GM21381 (cell line): Measurements from ENCODE around the gene ANXA3.
"Not testable (repeated sequence)": the region's sequence is repeated elsewhere in the genome, so short reads cannot be mapped to it uniquely, and the experiment has no call there.

Experiments
- ATAC-seq: cut with Tn5 transposase; IDR thresholded peaks from one replicate; pipeline ENCODE4 v1.9.1; 2021; ENCODE audit warnings: mild to moderate bottlenecking, moderate library complexity; ENCODE audit not compliant: unreplicated experiment

Gene ANXA3

DNA sequence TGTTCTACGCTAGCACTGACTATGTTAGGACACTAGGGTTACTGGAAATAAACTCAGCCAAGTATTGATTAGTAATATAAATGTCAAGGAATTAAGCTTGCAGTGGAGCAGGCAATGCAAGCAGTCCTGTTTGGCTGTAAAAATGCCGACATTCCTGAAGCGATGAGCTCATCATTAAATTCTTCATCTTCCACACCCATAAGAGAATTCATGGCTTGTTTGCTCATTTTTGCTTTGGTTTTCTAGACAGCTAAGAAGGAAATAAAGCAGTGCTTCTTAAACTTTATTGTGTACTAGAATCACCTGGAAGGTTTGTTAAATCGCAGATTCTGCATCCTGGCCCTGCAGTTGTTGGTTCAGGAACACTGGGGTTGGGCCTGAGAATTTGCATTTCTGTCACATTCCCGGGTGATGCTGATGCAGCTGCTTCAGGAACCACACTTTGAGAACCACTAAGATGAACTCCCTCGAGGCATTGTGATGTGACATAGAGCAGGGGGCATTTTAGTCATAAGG, 17.8 kb downstream of the ANXA3 start:
- ATAC-seq, result no peak

DNA sequence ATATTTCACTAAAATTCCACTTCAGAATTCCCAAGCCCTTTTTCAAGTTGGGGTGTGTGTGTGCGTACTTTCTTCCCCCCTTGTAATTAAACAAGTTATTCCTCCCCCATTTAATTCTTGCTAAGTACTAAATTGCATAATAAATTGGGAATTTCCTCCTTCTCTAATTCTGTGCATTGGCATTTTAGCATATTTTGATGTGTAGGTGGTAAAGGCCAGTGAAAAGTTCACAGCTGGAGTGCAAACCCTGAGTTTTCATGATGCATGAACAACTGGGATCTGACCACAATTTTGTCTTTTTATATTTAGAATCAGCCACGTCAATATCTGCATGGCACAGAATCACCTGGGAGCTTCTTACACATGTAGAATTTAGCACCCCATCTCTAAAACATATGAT, 18.5 kb downstream of the ANXA3 start:
- ATAC-seq, result no peak

DNA sequence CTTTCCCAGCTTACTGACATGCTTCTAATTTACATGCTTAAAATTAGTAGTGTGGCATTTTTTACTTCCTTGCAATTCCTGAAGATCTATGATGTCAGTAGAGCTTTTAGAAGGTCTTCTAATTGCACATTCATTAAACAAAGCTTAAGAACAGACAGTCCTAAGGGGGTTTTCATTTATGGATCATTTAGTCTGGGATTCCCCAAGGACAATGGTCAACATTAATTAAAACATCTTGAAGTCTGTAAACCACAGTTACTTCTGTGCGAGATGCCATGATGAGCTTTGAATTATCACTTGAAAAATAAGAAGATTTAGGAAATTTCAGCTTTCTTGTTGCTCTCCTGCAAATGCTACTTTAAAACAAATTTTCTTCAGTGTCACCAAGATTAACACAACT, 20.2 kb downstream of the ANXA3 start:
- no peak for ATAC-seq

DNA sequence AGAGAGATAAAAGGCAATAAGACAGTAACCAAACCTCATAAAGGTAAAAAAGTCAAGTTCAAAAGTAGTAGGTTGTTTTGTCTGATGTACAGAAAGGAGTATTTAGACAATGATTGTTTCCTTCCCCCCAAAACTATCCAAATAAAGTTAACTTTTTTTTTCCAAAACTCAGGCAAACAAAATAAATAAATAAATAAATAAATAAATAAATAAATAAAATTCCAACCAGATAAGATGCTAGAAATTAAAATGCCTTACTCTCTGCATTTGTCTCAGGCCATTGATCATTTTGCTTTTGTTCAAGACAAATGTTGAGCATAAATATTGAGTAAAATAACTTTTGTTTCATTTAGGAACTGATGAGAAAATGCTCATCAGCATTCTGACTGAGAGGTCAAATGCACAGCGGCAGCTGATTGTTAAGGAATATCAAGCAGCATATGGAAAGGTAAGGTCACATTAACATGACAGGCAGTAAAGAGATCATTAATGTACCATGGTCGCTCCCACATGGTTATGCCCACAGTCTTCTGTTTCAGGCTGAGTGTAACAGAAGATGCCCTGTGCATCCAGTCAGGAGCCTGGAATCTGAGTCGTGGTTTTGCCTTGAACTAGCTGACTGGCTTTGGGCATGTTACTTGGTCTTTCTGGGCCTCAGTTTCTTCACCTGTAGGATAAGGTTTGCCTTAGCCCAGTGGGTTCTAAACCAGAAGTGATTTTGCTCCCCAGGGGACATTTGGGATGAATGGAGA, 27.3 kb downstream of the ANXA3 start:
- no peak for ATAC-seq

DNA sequence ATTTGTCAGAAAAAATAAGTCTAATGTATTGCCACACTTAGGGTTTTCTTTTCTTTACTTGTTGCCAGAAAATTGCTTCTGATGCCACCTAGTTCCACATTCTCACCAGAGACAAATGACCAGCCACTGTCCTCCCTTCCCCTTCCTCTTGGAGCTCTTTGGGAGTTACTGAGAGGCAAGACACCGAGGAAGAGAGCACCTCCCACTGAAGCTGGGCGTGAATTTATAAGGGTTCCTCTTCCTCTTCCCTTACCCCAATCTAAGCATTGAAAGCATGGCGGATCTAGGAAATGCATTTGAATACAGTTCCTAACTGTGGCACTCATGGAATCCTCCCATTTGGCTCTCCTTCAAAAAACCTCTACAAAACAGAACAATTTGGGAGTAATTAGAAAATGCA, 30.0 kb downstream of the ANXA3 start:
- ATAC-seq, result no peak

DNA sequence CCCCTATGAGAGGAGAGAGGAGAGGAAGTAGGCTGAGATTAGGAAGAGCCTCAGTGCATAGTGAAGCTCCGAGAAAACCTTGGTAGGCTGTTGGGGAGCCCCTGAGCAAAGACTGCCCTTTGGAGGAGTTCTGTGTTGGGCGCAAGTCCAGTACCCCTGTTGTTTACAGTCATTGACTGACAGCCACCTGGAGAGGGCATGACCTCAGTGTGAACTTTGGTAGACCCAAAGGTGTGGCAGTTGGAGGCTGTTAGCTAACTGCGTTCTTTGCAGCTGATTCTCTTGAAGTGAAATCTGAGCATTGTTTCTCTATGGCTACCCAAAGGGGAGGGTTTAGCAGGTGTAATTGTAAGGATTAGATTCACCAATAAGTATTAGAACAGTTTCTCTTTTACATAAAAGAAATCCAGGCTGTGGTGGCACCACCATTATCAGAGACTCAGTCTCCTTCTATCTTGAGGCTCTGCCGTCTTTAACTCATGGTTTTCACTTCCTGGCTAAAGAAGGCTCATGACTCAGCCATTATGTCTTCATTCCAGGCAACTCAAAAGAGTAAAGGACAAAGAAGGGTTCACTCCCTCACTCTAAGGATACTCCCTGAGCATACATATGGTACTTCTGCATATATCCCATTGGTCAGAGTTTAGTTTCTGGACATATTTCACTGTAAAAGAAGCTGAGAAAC, 33.4 kb downstream of the ANXA3 start:
- no peak for ATAC-seq

DNA sequence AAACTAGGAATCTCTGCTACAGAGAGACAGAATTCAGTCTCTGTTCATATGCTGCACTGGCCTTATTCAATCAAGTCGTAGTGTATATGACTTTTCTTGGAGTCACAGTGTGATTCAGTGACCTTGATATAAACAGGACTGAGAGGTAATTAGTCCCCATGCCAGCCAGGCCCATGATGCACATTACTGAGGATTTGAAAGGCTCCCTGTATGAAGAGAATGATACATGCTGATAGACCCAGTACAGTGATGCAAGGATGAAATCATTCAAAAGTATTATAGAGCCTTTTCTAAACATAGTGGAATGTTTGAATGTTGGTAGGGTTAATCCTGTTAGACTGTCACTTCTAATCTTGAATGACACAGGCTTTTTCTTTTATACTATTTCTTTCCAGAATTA, 34.1 kb downstream of the ANXA3 start:
- no peak for ATAC-seq

DNA sequence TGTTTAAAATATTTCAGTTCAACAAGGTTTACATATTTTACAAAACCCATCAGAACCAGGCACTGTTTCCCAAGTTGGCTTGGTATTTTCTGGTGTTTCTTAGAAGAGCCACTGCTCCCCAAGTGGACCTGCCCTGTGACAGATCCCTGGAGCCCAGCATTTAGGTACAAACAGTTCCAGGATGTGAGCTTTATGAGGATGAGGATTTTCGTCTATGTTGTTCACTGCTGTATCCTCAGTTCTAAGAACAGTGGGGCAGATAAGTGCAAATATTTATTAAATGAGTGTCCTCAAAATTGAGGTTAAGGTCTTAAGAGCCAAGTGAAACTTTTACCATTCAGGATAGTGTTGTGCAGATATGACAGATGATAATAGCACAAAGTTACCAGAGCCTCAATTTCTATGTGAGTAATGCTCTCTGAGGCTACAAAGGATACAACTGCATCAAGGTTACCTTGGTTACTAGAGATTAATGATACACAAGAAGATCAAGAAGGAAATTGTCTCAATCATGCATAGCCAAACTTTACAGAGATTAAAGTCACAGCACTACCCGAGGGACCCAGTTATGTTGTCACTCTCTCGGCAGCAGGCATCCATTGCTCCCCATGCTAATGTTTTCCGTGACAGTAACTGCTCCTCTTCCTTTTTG, 37.5 kb downstream of the ANXA3 start:
- no peak for ATAC-seq

DNA sequence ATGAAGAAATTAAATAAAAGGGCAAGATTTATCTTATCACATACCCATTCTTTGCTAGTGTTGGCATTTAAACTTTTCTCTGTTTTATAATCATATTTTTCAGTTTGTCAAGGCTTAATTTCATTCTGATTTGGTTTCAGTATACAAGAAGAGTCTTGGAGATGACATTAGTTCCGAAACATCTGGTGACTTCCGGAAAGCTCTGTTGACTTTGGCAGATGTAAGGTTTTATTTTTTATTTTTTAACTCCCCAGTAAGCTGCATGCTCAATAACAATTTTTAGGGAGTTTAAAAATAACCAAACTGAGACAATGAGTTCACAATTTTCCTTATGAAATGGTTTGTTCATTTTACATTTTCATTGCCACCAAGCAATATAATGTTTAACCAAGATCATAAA, 39.8 kb downstream of the ANXA3 start:
- ATAC-seq, result no peak

DNA sequence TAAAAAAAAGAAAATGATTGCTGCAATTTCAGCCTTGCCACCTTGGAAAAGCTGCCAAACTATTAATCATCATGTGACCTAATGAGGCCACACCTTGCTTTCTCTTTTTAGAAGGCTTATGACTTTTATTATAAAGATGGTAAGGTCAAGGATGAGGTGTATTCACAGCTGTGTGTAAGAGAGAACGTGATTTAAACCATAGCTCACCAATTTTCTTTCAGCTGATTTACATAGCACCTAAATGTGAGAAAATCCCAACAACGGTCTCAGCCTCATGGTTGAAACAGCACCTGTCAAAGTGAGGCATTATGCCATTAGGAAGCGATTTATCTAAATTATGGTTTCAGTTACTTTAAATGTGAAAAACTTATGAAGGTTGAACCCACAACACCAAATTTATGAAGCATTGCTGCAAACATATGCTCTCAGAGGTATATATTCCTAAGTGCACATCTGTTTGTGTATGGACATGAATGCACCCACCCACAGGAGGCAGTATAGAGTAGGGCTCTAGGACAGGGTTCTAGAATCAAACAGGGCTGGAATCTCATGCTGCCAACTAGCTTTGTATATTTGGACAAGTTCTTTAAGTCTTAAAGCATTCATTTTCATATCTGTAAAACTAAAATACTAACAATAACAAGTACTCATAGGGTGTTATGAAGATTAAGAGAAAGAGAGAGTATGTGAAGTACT, 40.7 kb downstream of the ANXA3 start:
- ATAC-seq, result peak; percentile 55

DNA sequence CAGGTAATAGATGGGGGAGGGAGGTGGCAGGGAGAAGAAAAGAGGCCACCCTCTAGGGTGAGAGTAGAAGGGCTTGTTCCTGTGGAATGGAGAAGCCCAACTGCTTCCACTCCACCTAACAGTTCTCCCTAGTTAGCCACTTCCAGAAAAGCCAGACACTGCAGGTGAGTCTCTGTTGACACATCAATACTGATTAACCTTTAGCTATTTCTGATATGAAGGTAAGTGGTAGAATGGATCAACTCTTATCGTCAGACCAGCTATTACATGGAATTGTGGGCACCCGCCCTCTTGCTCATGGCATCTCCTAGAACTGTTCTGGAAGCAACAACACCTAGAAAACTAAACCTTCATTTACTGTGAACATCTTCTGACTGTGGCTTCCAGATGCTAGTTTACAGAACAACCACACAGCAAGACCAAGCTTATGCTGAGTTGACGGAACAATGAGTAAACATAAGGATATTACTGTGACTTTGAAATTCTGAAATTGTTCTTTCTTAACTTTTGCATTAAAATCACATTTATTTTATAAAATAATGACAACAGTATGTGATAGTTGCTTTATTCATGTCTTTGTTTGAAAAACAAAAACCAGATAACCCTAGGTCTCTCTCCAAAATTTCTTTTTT, 44.7 kb downstream of the ANXA3 start:
- no peak for ATAC-seq

DNA sequence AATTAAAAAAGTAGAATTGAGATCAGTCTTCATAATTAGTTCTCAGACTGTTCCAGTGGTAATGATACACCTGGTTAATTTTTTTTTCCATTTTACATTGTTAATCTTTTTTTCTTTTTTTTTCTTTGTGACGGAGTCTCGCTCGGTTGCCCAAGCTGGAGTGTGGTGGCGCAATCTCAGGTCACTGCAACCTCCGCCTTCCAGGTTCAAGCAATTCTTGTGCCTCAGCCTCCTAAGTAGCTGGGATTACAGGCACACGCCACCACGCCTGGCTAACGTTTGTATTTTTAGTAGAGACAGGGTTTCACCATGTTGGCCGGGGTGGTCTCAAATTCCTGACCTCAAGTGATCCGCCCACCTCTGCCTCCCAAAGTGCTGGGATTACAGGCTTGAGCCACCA, 46.9 kb downstream of the ANXA3 start:
- not testable (repeated sequence) for ATAC-seq

DNA sequence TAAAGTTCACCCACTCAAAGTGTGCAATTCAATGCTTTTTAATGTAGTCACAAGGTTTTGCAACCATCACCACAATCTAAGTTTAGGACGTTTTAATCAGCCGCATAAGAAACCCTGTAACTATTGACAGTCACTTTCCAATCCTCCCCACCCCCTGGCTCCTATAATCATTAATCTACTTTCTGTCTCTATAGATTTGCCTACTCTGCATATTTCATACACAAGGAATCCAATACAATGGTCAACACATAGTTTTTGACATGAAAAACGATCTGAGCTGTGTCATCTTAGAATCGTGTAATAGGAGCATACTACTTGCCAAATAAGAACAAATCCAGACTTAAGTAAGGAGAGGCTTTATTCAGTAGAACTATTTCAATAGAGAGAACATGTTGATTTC, 47.6 kb downstream of the ANXA3 start:
- no peak for ATAC-seq

DNA sequence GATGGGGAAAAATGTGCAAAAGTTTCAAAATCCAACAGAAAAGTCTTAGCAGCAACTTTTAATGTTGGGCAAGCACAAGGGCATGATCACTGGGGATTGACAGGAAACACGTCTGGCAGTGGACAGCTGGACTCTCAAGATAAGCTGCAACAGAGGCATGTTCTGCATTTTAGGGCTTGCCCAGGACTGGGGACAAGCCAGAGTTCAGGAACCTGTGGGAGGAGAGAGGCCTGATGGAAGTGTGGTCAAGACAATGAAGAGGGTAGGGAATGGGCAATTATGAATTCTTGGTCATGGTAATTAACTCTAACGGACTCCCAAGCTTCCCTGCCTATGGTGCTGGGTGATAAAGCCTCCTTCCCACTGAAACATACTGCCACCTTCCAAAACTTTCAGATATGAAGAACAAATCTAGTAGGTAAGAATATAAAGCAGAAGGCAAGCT, 48.4 kb downstream of the ANXA3 start:
- ATAC-seq, result no peak

DNA sequence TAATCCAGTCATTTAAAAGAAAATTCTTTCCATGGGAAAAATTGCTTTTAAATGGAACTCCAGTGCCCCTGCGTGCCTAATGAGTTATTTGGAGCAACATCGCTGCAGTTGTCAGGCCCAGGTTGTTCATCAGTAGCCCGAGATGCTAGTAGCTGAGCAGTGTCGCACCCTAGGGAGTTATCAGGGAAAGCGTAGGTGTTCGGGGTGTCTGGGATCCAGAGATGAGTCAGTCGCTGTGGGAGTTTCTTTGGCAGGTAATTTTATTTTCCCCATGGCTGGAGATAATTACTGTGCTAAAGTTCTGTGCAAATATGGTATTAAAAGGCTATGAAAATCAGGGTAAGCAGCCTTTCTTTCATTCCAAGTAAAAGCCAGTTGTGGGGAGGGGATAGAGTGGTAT, 49.4 kb downstream of the ANXA3 start:
- no peak for ATAC-seq

DNA sequence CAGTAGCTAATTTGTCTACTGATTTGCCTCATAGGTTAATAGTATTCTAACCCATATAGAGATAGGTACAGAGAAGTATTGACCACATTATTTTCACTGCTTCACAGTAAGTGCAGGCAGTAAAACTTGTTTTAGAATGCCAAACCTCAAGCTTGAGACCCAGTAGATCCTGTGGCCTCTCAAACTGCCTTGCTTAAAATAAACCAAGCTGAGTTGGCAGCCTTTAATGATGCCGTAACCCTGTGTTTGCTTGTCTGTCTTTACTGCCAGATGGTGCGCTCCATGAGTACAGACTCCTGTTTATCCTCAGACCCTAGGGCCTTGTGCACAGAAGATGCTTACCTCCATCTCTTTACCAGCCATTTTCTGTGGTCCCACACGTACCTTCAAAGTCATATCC, 50.8 kb downstream of the ANXA3 start:
- no peak for ATAC-seq

DNA sequence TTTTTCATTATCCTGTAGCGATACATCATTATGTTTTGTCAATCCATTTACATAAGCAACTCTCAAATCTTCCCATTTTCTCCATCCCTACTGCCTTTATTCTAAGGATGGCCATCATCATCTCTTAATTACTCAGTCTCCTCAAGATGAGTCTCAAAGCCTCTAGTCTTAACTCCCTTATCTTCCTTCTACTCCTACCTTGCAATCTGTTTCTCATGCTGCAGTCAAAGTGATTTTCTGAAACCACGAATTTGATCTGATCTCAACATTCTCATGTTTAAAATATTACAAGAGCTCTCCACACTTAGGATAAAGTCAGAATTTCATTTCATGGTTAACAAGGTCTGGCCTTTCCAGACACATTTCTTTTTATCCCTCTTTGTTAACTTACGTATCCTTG, 51.8 kb downstream of the ANXA3 start:
- ATAC-seq, result no peak

DNA sequence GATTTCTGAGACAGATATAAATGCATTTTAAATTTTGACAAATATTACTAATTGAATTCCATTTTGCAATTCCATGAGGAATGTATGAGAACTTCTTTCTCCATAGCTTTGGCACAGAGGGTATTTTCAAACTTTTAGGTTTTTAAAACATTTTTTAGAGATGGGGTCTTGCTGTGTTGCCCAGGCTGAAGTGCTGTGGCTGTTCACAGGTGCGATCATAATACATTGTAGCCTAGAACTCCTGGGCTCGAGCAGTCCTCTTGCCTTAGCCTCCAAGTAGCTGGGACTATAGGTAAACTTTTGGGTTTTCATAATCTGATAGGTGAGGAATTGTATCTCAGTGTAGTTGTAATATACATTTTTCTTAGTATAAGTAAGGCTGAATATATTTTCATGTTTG, 53.4 kb downstream of the ANXA3 start:
- no peak for ATAC-seq

DNA sequence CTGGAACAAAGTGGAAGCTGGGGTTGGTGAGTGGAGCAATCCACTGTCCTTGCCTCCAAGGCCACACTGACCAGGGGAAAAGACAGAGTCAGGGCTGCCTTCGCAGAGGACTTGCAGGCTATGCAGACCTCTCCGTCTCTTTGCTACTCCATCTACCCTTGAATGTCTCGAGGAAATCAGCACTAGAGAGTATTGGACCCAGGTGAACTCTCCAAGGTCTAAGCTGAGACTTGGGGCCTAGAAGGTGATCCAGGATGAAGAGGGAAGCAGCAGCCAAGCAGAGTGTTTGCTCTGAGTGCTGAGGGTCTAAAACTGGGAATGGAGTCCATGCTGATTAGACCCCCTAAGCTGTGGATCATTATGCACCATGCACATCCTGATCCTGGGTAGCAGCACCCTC, 54.5 kb downstream of the ANXA3 start:
- no peak for ATAC-seq

DNA sequence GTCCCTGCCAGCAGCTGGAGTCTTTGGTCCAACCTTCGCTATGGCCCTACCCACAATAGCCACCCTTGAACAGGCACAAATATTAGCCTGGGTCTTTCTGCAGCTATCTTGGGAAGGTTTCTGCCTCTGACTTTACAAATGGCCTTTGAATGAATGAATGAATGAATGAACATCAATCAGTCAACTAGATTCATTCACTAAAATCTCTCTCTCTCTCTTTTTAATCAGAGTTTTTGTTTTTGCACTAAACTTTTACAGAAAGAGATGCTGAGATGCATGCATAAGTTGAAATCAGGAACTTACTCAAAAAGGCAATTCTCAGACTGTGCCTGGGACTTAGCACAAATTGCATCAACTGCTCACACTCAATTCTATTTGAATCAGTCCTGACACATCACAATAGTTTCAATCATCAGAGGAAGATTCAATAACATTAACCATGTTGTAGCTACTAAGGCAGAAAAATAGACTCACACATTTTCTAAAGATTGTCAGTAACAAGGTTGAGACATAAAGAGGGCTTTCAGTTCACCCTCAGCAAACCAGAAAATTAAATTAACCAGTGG, 55.0 kb downstream of the ANXA3 start:
- no peak for ATAC-seq

DNA sequence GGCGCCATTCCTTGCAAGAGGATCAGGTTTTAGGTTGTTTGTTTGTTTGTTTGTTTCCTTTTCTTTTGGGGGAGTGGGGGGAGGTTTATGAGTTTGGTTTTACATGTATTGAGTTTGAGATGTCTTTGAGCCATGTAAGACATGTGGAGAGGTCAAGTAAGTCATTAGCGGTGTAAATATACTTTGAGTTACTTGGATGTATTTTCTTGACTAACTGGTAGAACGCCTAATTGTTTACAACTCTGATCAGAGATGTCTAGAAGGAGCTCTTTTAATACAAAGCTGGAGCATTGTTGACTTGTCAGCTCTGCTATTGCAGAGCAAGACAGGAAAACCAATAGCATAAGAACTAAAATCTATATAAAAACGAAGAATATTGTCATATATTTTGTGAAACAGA, 57.1 kb downstream of the ANXA3 start:
- no peak for ATAC-seq
